ENCODE measurements around the gene GOLGB1. TPM values are rescaled to one million over a fixed set of nuclear protein-coding genes. Genes with fewer than 3 reads are reported as not detected.

Gene GOLGB1
- total and polyA plus RNA-seq, 10 of the 15 experiments (the other 5 are each of a cell fraction or from before 2014, with no cell fraction given): 7.4 to 34.5 (median 21.8) TPM

DNA sequence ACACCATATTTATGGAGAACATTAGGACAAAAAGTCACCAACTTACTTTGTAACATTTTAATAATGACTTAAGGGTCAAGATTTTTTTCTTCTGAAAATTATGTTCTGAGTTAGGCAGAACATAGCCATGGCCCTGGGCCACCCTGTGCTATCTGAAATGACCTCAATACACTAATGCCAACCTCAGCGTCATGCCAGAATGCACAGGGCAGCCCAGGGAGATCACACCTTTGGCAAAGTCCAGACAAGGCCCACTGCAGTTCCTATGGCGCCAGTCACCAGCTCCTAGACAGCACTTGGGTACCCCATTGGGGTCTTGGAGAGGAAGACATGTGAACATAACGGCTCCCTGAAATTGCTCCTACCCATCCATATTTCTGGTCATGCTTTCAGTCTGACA is 121.9 kb downstream of the GOLGB1 start (continued):
- TF ChIP-seq RUNX3 (IDR thresholded peaks at IDR 0.05; ENCODE audit: low read length) (no peak), KAT2A (conservative IDR thresholded peaks at IDR 0.05; ENCODE audit: control insufficient read depth, low read depth, low read length) (no peak), PKNOX1 (IDR thresholded peaks at IDR 0.05) (no peak), PAX5 (IDR thresholded peaks at IDR 0.05; ENCODE audit: borderline replicate concordance, low read depth, low read length) (no peak), MAX (IDR thresholded peaks at IDR 0.05; ENCODE audit: low read depth, low read length) (no peak), BACH1 (IDR thresholded peaks at IDR 0.05; ENCODE audit: borderline replicate concordance) (no peak), MTA3 (IDR thresholded peaks at IDR 0.05; ENCODE audit: borderline replicate concordance, low read length) (no peak)
- TF ChIP-seq, protein P1, sequence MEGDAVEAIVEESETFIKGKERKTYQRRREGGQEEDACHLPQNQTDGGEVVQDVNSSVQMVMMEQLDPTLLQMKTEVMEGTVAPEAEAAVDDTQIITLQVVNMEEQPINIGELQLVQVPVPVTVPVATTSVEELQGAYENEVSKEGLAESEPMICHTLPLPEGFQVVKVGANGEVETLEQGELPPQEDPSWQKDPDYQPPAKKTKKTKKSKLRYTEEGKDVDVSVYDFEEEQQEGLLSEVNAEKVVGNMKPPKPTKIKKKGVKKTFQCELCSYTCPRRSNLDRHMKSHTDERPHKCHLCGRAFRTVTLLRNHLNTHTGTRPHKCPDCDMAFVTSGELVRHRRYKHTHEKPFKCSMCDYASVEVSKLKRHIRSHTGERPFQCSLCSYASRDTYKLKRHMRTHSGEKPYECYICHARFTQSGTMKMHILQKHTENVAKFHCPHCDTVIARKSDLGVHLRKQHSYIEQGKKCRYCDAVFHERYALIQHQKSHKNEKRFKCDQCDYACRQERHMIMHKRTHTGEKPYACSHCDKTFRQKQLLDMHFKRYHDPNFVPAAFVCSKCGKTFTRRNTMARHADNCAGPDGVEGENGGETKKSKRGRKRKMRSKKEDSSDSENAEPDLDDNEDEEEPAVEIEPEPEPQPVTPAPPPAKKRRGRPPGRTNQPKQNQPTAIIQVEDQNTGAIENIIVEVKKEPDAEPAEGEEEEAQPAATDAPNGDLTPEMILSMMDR (IDR thresholded peaks at IDR 0.05 in 2 of 3, conservative IDR thresholded peaks at IDR 0.05 in 1 of 3; ENCODE audit: control insufficient read depth in 2 of 3, extremely low read depth in 1 of 3, insufficient read depth in 1 of 3, low read depth in 3 of 3, low read length in 3 of 3): no peak

- FAIRE-seq (no peak), DNase-seq (ENCODE audit: low read depth, low spot score) (no peak), ATAC-seq (no peak)
- no peaks in the 10 kb centered on the region for H4K20me1 ChIP-seq (ENCODE audit: control insufficient read depth, insufficient read depth)
- no peak overlapping the region for H3K4me3 ChIP-seq
- H3K4me2 ChIP-seq (ENCODE audit: control insufficient read depth, insufficient read depth): no peak overlapping the region
- no peak overlapping the region for H3K9ac ChIP-seq (ENCODE audit: control insufficient read depth, insufficient read depth, low read length)
- intact Hi-C loops (cut with micrococcal nuclease; ENCODE audit: unreplicated experiment) (no loop called here), in situ Hi-C loops (cut with MboI) (no loop called here)
- H3K79me2 ChIP-seq (ENCODE audit: control insufficient read depth, insufficient read depth, low read length): no peaks in the 10 kb centered on the region
- WGBS (ENCODE audit: insufficient coverage, insufficient replicate concordance, low lambda C conversion rate, missing lambda C conversion rate): 94% methylated on average over 4 of the region's 4 CpGs
- POLR2A ChIA-PET: no interaction called here
- no peaks in the 10 kb centered on the region for H3K9me3 ChIP-seq (replicated peaks; ENCODE audit: control insufficient read depth, insufficient read depth, low read length)
- H3K4me1 ChIP-seq (ENCODE audit: control insufficient read depth, insufficient read depth, low read length): no peaks in the 10 kb centered on the region; the same call in 1 of the 2 replicates
- no peaks in the 10 kb centered on the region for H3K27me3 ChIP-seq (replicated peaks in 1 of 2; ENCODE audit: control insufficient read depth in 2 of 2, insufficient read depth in 2 of 2, low read length in 1 of 2)
- RAD21 ChIA-PET (ENCODE audit: unreplicated experiment): no interaction called here
- SMC1A ChIA-PET (ENCODE audit: uncharacterized antibody, unreplicated experiment): no interaction called here
- H3K27ac ChIP-seq (ENCODE audit: control insufficient read depth, insufficient read depth): no peak overlapping the region
- H3K36me3 ChIP-seq (ENCODE audit: control insufficient read depth in 2 of 2, insufficient read depth in 2 of 2, low read length in 1 of 2): peaks cover 0 to 14% of the 10 kb centered on the region in 2 experiments; a peak in 2 of 4 replicates
- BruUV-seq (replicated peaks): no TSS peak
- CTCF ChIA-PET: no interaction called here
- no peak overlapping the region for H2AFZ ChIP-seq (ENCODE audit: control insufficient read depth, low read depth, low read length)
- TF ChIP-seq, protein P1 (IDR thresholded peaks at IDR 0.05 in 2 of 3, conservative IDR thresholded peaks at IDR 0.05 in 1 of 3; ENCODE audit: control insufficient read depth in 2 of 3, extremely low read depth in 1 of 3, insufficient read depth in 1 of 3, low read depth in 3 of 3, low read length in 3 of 3): no peak
- TF ChIP-seq, protein P2, sequence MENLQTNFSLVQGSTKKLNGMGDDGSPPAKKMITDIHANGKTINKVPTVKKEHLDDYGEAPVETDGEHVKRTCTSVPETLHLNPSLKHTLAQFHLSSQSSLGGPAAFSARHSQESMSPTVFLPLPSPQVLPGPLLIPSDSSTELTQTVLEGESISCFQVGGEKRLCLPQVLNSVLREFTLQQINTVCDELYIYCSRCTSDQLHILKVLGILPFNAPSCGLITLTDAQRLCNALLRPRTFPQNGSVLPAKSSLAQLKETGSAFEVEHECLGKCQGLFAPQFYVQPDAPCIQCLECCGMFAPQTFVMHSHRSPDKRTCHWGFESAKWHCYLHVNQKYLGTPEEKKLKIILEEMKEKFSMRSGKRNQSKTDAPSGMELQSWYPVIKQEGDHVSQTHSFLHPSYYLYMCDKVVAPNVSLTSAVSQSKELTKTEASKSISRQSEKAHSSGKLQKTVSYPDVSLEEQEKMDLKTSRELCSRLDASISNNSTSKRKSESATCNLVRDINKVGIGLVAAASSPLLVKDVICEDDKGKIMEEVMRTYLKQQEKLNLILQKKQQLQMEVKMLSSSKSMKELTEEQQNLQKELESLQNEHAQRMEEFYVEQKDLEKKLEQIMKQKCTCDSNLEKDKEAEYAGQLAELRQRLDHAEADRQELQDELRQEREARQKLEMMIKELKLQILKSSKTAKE (IDR thresholded peaks at IDR 0.05; ENCODE audit: low read depth, poor library complexity, severe bottlenecking): no peak
- TF ChIP-seq BMI1 (IDR thresholded peaks at IDR 0.05; ENCODE audit: borderline replicate concordance) (no peak), SMC3 (IDR thresholded peaks at IDR 0.05; ENCODE audit: borderline replicate concordance, low read length) (no peak)
- TF ChIP-seq, protein P3, sequence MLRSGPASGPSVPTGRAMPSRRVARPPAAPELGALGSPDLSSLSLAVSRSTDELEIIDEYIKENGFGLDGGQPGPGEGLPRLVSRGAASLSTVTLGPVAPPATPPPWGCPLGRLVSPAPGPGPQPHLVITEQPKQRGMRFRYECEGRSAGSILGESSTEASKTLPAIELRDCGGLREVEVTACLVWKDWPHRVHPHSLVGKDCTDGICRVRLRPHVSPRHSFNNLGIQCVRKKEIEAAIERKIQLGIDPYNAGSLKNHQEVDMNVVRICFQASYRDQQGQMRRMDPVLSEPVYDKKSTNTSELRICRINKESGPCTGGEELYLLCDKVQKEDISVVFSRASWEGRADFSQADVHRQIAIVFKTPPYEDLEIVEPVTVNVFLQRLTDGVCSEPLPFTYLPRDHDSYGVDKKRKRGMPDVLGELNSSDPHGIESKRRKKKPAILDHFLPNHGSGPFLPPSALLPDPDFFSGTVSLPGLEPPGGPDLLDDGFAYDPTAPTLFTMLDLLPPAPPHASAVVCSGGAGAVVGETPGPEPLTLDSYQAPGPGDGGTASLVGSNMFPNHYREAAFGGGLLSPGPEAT (IDR thresholded peaks at IDR 0.05; ENCODE audit: low read depth): no peak
Measured at GRCh38 chr3:121627211-121627610, 122.3 kb downstream of the GOLGB1 start.

Measured in GM12878 (cell line).